Smooth muscle cell (in vitro differentiated cells): ENCODE measurements around the gene NFIC. TPM values are rescaled to one million over a fixed set of nuclear protein-coding genes. Genes with fewer than 3 reads are reported as not detected.

Source experiments
- DNase-seq: peaks from one replicate; lab custom pipeline; 2025; ENCODE audit not compliant: unreplicated experiment; lab: John Stamatoyannopoulos, UW
- H2AFZ ChIP-seq: fragments of 200-600 bp; sonication (generic); 2 replicates; pipeline ENCODE4 v1.6.0; 2016; ENCODE audit warnings: antibody characterized with exemption, low read depth, mild to moderate bottlenecking
- H3F3A ChIP-seq: fragments of 200-600 bp; sonication (generic); 2 replicates; pipeline ENCODE4 v1.6.0; 2017; ENCODE audit warnings: antibody characterized with exemption, low read depth
- H3K27ac ChIP-seq: fragments of 200-600 bp; sonication (generic); 2 replicates; pipeline ENCODE4 v1.5.1; 2016; ENCODE audit warnings: low read depth, mild to moderate bottlenecking
- H3K27me3 ChIP-seq: fragments of 200-600 bp; sonication (generic); 2 replicates; pipeline ENCODE4 v1.6.1; 2016; ENCODE audit warnings: low read depth, mild to moderate bottlenecking
- H3K36me3 ChIP-seq: fragments of 200-600 bp; sonication (generic); 2 replicates; pipeline ENCODE4 v1.5.1; 2016; ENCODE audit warnings: low read depth
- H3K4me1 ChIP-seq: fragments of 200-600 bp; sonication (generic); 2 replicates; pipeline ENCODE4 v1.5.1; 2016; ENCODE audit warnings: low read depth
- H3K4me2 ChIP-seq: fragments of 200-600 bp; sonication (generic); 2 replicates; pipeline ENCODE4 v1.6.0; 2016; ENCODE audit warnings: mild to moderate bottlenecking
- H3K4me3 ChIP-seq: fragments of 200-600 bp; sonication (generic); 2 replicates; pipeline ENCODE4 v1.5.1; 2016; ENCODE audit warnings: mild to moderate bottlenecking
- H3K79me2 ChIP-seq: fragments of 200-600 bp; sonication (generic); 2 replicates; pipeline ENCODE4 v1.6.0; 2016; ENCODE audit warnings: low read depth, mild to moderate bottlenecking
- H3K9ac ChIP-seq: fragments of 200-600 bp; sonication (generic); 2 replicates; pipeline ENCODE4 v1.6.0; 2016; ENCODE audit warnings: low read depth
- H3K9me3 ChIP-seq: fragments of 200-600 bp; sonication (generic); replicated peaks from 2 replicates; pipeline ENCODE4 v1.5.1; 2016; ENCODE audit warnings: low read depth
- H4K20me1 ChIP-seq: fragments of 200-600 bp; sonication (generic); 2 replicates; pipeline ENCODE4 v1.6.0; 2016; ENCODE audit warnings: low read depth
- WGBS: methylation state at CpG from one replicate; pipeline ENCODE4 v1.1.7; 2016; ENCODE audit warnings: low lambda C conversion rate; 5-methylcytosine and 5-hydroxymethylcytosine counted together
- polyA plus RNA-seq: library from polyadenylated mRNA; unstranded; fragments of >200 nt; fragmentation: Nextera tagmentation; extraction: Ambion mirVana; gene quantifications from 2 replicates; pipeline ENCODE4 v1.2.1, GENCODE V29; 2016
- total RNA-seq: library from RNA; depleted of rRNA; stranded (reverse); fragments of >200 nt; gene quantifications from 2 replicates; pipeline ENCODE4 v1.2.3, GENCODE V29; 2014
- TF ChIP-seq, protein P1 (sequence below): fragments of 200-600 bp; sonication (generic); IDR thresholded peaks from 2 replicates; pipeline ENCODE4 v1.5.1; 2017; ENCODE audit warnings: borderline replicate concordance, mild to moderate bottlenecking, antibody characterized with exemption; ENCODE audit not compliant: insufficient read depth, poor library complexity, severe bottlenecking

Gene NFIC
- total and polyA plus RNA-seq, 2 experiments from 2014 or later: 7.9 to 33.2 TPM

- peak; percentile 29 for DNase-seq
- no peak overlapping the region for H3K27ac ChIP-seq
- no peaks in the 10 kb centered on the region for H3K79me2 ChIP-seq
- peaks cover 39% of the 10 kb centered on the region for H4K20me1 ChIP-seq
- H3F3A ChIP-seq: peaks cover 17% of the 10 kb centered on the region
- H3K9ac ChIP-seq: no peak overlapping the region
- no peak overlapping the region for H2AFZ ChIP-seq
- H3K27me3 ChIP-seq: peaks cover 45% of the 10 kb centered on the region
- H3K36me3 ChIP-seq: no peaks in the 10 kb centered on the region
- H3K4me2 ChIP-seq: peak overlapping the region; percentile 90
- H3K4me1 ChIP-seq: peaks cover 12% of the 10 kb centered on the region
- peak overlapping the region; percentile 58 for H3K4me3 ChIP-seq
- no peaks in the 10 kb centered on the region for H3K9me3 ChIP-seq
- TF ChIP-seq, protein P1, sequence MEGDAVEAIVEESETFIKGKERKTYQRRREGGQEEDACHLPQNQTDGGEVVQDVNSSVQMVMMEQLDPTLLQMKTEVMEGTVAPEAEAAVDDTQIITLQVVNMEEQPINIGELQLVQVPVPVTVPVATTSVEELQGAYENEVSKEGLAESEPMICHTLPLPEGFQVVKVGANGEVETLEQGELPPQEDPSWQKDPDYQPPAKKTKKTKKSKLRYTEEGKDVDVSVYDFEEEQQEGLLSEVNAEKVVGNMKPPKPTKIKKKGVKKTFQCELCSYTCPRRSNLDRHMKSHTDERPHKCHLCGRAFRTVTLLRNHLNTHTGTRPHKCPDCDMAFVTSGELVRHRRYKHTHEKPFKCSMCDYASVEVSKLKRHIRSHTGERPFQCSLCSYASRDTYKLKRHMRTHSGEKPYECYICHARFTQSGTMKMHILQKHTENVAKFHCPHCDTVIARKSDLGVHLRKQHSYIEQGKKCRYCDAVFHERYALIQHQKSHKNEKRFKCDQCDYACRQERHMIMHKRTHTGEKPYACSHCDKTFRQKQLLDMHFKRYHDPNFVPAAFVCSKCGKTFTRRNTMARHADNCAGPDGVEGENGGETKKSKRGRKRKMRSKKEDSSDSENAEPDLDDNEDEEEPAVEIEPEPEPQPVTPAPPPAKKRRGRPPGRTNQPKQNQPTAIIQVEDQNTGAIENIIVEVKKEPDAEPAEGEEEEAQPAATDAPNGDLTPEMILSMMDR: no peak
- WGBS: 6% methylated on average over 63 of the region's 90 CpGs
Measured at GRCh38 chr19:3360421-3361383, 5.7 kb upstream of the NFIC start.

DNA sequence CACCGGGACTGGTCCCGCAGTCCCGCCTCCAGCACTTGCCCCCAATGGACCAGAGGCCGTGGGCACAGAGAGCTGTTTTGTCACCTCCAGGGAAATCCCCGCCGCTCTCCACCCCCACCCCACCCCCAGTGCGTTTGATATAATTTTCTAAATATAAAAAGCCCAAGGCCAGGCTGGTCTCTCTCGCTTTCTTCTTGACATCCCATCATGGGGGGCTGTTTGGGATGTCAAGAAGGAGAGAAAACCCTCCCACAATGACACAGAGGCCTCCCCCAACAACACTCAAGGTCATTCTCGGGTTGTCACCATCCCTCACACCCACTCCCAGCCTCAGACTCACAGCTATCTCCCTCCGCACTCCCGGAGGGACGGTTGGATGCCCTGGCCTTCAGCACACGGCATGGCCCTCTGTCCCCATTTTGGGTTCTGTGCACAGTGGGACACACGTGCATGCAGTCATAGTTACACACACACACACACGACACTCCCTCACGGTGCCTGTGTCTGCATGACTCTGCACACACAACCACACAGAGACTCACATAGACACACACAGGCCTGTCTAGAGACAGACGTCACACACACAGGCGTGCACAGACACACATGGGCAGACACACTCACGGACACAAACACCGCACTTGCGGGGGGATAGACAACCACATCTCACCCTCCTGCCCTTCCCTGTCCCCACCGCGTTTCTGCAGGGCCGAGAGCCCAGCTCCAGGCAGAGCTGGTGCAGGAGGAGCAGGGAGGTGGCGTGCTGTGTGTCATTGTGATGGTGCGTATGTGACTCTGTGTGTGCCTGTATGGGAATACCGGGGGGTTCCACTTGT, 4.8 kb upstream of the NFIC start:
- peaks cover 12% of the 10 kb centered on the region for H3K4me1 ChIP-seq
- peaks cover 39% of the 10 kb centered on the region for H4K20me1 ChIP-seq
- peaks cover 50% of the 10 kb centered on the region for H3K27me3 ChIP-seq
- no peak overlapping the region for H3K27ac ChIP-seq
- TF ChIP-seq, protein P1: no peak
- H3K4me3 ChIP-seq: peak overlapping the region; percentile 58
- H3K9me3 ChIP-seq: no peaks in the 10 kb centered on the region
- peaks cover 17% of the 10 kb centered on the region for H3F3A ChIP-seq
- H3K4me2 ChIP-seq: peak overlapping the region; percentile 90
- no peak overlapping the region for H2AFZ ChIP-seq
- WGBS: 28% methylated on average over 25 of the region's 27 CpGs
- H3K36me3 ChIP-seq: no peaks in the 10 kb centered on the region
- no peaks in the 10 kb centered on the region for H3K79me2 ChIP-seq
- no peak for DNase-seq
- no peak overlapping the region for H3K9ac ChIP-seq

GRCh38 chr19:3362217-3362906, 4.0 kb upstream of the NFIC start:
- Histone ChIP-seq H3K36me3 (no peaks in the 10 kb centered on the region), H3K9ac (no peak overlapping the region), H3K27ac (no peak overlapping the region), H4K20me1 (peaks cover 39% of the 10 kb centered on the region), H3K27me3 (peaks cover 55% of the 10 kb centered on the region), H3K9me3 (no peaks in the 10 kb centered on the region), H3K4me2 (no peak overlapping the region), H3F3A (peaks cover 17% of the 10 kb centered on the region), H2AFZ (no peak overlapping the region), H3K4me1 (peaks cover 18% of the 10 kb centered on the region), H3K79me2 (peaks cover 2% of the 10 kb centered on the region), H3K4me3 (no peak overlapping the region)
- 53% methylated on average over 9 of the region's 9 CpGs for WGBS
- no peak for DNase-seq
- TF ChIP-seq, protein P1: no peak
